Upper lobe of left lung (tissue), 6 donors: Measurements from ENCODE around the gene CHCHD2. TPM values are rescaled to one million over a fixed set of nuclear protein-coding genes. Genes with fewer than 3 reads are reported as not detected.
"Not testable (repeated sequence)": the region's sequence is repeated elsewhere in the genome, so short reads cannot be mapped to it uniquely, and the experiment has no call there.

Experiments
- ATAC-seq, 2 donors: fragments of 200-7000 bp; cut with Tn5 transposase; one replicate each; pipeline ENCODE4 v1.9.1; 2022; ENCODE audit warnings: mild to moderate bottlenecking in 2 of 2, moderate library complexity in 2 of 2; ENCODE audit not compliant: low FRiP score in 2 of 2
- DNase-seq, 2 donors: peaks; one replicate each; pipeline ENCODE4 v3.0.0-alpha.2; 2019 to 2020
- H3K27ac ChIP-seq, 4 donors: fragments of 200-600 bp; sonication (generic); one replicate each; pipeline ENCODE4 v1.5.1; 2016 to 2019
- H3K27me3 ChIP-seq, 4 donors: fragments of 200-600 bp; sonication (generic); one replicate each; pipeline ENCODE4 v1.5.1; 2017 to 2019
- H3K36me3 ChIP-seq, 4 donors: fragments of 200-600 bp; sonication (generic); one replicate each; pipeline ENCODE4 v1.5.1; 2016 to 2019
- H3K4me1 ChIP-seq, 4 donors: fragments of 200-600 bp; sonication (generic); one replicate each; pipeline ENCODE4 v1.5.1; 2018 to 2019
- H3K4me3 ChIP-seq, 4 donors: fragments of 200-600 bp; sonication (generic); one replicate each; pipeline ENCODE4 v1.5.1; 2017 to 2019; ENCODE audit warnings: mild to moderate bottlenecking in 2 of 4, moderate library complexity in 1 of 4
- H3K9me3 ChIP-seq, 4 donors: fragments of 200-600 bp; sonication (generic); one replicate each; pipeline ENCODE4 v1.5.1; 2018 to 2019
- CTCF ChIP-seq, 6 experiments: fragments of 450-650 bp in 4 of 6; fragments of 200-600 bp in 2 of 6; sonication (generic) in 2 of 6; IDR thresholded peaks; one replicate each; pipeline ENCODE4 v1.5.1; 2016 to 2019; ENCODE audit warnings: antibody characterized with exemption in 6 of 6
- EP300 ChIP-seq, 4 donors: sonication (generic); formaldehyde crosslinking; IDR thresholded peaks; one replicate each; pipeline ENCODE4 v1.5.1; 2017; ENCODE audit warnings: antibody characterized with exemption in 4 of 4, control low read depth in 2 of 4
- POLR2A ChIP-seq, 4 donors: fragments of 450-650 bp; IDR thresholded peaks; one replicate each; pipeline ENCODE4 v1.5.1; 2016 to 2017; ENCODE audit warnings: antibody characterized with exemption in 4 of 4, mild to moderate bottlenecking in 2 of 4
- POLR2AphosphoS5 ChIP-seq, 2 donors: sonication (generic); formaldehyde crosslinking; IDR thresholded peaks; one replicate each; pipeline ENCODE4 v1.5.1; 2017; ENCODE audit warnings: antibody characterized with exemption in 2 of 2
- WGBS, 2 donors: methylation state at CpG; one replicate each; pipeline ENCODE4 v1.1.5; 2017 to 2018; 5-methylcytosine and 5-hydroxymethylcytosine counted together
- total RNA-seq, 6 donors: library from RNA; depleted of rRNA in 4 of 6; stranded (reverse); fragments of >200 nt in 4 of 6; gene quantifications; one replicate each; pipeline versions ENCODE4 v1.1.0 to v1.2.1, GENCODE V29; 2016 to 2021
- donor health status: DM: no; HTN: no; CAD: no; lungs with moderate emphysema.
- donor health status: DM: no; HTN: yes; CAD: no; lungs with severe emphysema.

Gene CHCHD2
- total RNA-seq, 6 donors from 2014 or later: 61.8 to 307 (median 203) TPM

- 24% methylated on average over 6 of the region's 6 CpGs for WGBS, 2 donors
- ATAC-seq (peak; percentile 71 to 75), DNase-seq (peak in 1 of 2 donors; percentile 42)
- no peaks in the 10 kb centered on the region for H3K27me3 ChIP-seq
- H3K27ac ChIP-seq: peak overlapping the region; percentile 89 to 97 (median 94)
- peaks cover 33 to 39% (median 37%) of the 10 kb centered on the region in 4 donors for H3K36me3 ChIP-seq
- H3K9me3 ChIP-seq: no peaks in the 10 kb centered on the region
- peak overlapping the region; percentile 60 to 91 (median 84) for H3K4me3 ChIP-seq
- TF ChIP-seq EP300 (IDR thresholded peaks at IDR 0.05): no peak
- no peak for TF ChIP-seq CTCF (IDR thresholded peaks at IDR 0.05)
- TF ChIP-seq POLR2A (IDR thresholded peaks at IDR 0.05): no peak
- TF ChIP-seq POLR2AphosphoS5 (IDR thresholded peaks at IDR 0.05): no peak
- H3K4me1 ChIP-seq: peaks cover 9 to 20% (median 16%) of the 10 kb centered on the region in 4 donors
Observed at GRCh38 chr7:56105508-56105907, 768 bp downstream of the CHCHD2 start.

GRCh38 chr7:56104138-56104537, 2.1 kb downstream of the CHCHD2 start:
- not testable (repeated sequence) for H3K9me3 ChIP-seq, H3K27ac ChIP-seq, H3K27me3 ChIP-seq, ATAC-seq, H3K4me3 ChIP-seq
- DNase-seq: peak in 1 of 2 donors; percentile 45
- H3K36me3 ChIP-seq: peaks cover 35 to 52% (median 48%) of the 10 kb centered on the region in 4 donors
- 90 to 96% methylated on average over 5 to 9 of the region's 9 CpGs for WGBS, 2 donors
- H3K4me1 ChIP-seq: peaks cover 9 to 20% (median 16%) of the 10 kb centered on the region in 4 donors

GRCh38 chr7:56099653-56100052, 6.6 kb downstream of the CHCHD2 start:
- no peak for TF ChIP-seq POLR2AphosphoS5 (IDR thresholded peaks at IDR 0.05)
- TF ChIP-seq EP300 (IDR thresholded peaks at IDR 0.05): no peak
- TF ChIP-seq POLR2A (IDR thresholded peaks at IDR 0.05): no peak
- no peak for TF ChIP-seq CTCF (IDR thresholded peaks at IDR 0.05)

GRCh38 chr7:56098187-56099008, 7.9 kb downstream of the CHCHD2 start:
- H3K4me3 ChIP-seq, H3K4me1 ChIP-seq, ATAC-seq, H3K27me3 ChIP-seq, H3K9me3 ChIP-seq, DNase-seq, H3K27ac ChIP-seq: not testable (repeated sequence)
- WGBS, 2 donors: 96% methylated on average over 8 of the region's 8 CpGs
- H3K36me3 ChIP-seq: peaks cover 28 to 53% (median 42%) of the 10 kb centered on the region in 4 donors

More at GRCh38 chr7:56099653-56100052, 6.6 kb downstream of the CHCHD2 start:
- Histone ChIP-seq H3K4me3 (no peak overlapping the region), H3K27me3 (no peaks in the 10 kb centered on the region), H3K36me3 (peaks cover 35 to 63% (median 52%) of the 10 kb centered on the region in 4 donors), H3K9me3 (no peaks in the 10 kb centered on the region), H3K4me1 (peaks cover 0 to 3% (median 2%) of the 10 kb centered on the region in 4 donors), H3K27ac (no peak overlapping the region)
- ATAC-seq (no peak), DNase-seq (no peak)
- WGBS, 2 donors: 94 to 96% methylated on average over 3 of the region's 3 CpGs

- Histone ChIP-seq H3K27me3 (no peaks in the 10 kb centered on the region), H3K4me3 (no peak overlapping the region), H3K27ac (no peak overlapping the region), H3K9me3 (no peaks in the 10 kb centered on the region), H3K36me3 (peaks cover 22 to 46% (median 37%) of the 10 kb centered on the region in 4 donors), H3K4me1 (peaks cover 5 to 7% (median 6%) of the 10 kb centered on the region in 4 donors)
- WGBS, 2 donors: 68 to 84% methylated on average over 5 of the region's 5 CpGs
- TF ChIP-seq EP300 (IDR thresholded peaks at IDR 0.05) (no peak), POLR2A (IDR thresholded peaks at IDR 0.05) (no peak), CTCF (IDR thresholded peaks at IDR 0.05) (no peak), POLR2AphosphoS5 (IDR thresholded peaks at IDR 0.05) (no peak)
- DNase-seq: no peak
- ATAC-seq: peak in 1 of 2 donors; percentile 89
Observed at GRCh38 chr7:56097700-56098099, 8.6 kb downstream of the CHCHD2 start.
